ENCODE results near the gene TRIM47.

The TRIM47 gene

DNA sequence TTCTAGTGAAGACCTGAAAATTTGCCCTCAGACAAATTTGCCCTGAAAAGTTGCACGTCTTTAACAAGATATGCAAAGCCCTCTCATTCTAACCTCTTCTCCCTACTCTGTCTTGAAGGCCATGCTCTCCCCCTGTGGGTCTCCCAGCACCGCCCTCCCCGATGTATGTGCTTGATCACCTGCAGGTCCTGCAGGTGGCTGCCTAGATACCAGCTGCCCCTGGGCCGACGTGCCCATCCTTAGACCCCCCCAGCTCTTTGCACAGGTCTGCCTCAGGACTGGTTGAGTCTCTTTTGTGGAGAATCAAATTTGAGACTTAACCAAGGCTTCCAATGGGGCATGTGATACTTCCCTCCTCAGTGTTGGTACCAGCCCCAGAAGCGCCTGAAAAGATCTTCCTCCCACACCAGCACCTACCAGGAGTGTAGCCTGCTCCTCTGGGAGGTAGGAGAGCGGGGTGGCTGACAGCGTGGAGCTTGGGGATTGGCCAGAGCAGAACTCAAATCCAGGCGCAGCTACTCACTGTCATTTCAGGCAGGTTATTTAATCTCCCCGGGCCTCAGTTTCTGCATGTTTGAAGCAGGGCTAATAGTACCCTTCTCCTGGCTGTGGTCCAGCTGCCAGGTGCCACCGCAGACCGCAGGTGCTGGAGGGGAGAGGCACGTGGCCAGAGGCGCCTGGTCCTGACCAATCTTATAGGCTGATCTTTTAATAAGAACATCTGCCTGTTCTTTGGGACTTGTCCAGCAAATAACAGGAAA is 30.9 kb upstream of the TRIM47 start:
- no peak for DNase-seq

GRCh38 chr17:75908201-75908600 is 29.8 kb upstream of the TRIM47 start:
- DNase-seq, result no peak

- DNase-seq, result no peak
Observed at GRCh38 chr17:75906143-75906884, 27.9 kb upstream of the TRIM47 start.

- DNase-seq, result peak; percentile 96
Observed at GRCh38 chr17:75904749-75905521, 26.6 kb upstream of the TRIM47 start, which contains the start of gene MRPL38. Gene MRPL38, minus strand, starts transcription at chr17:75904884. Its CDS starts 9 bp downstream, at chr17:75904875.

DNA sequence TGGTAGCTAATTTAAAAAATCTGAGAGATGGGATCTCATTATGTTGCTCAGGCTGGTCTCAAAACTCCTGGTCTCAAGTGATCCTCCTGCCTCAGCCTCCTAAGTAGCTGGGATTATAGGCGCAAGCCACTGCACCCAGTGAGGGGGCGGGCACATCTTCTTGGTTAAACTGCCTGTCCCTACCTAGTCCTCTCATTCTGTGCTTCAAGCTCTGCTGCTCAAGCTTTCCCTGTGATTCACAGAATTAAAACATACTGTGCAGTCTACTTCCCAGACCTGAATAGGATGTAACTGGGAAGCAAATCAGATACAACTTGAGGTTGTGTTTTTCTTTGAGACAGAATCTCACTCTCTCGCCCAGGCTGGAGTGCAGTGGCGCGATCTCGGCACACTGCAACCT is 24.0 kb upstream of the TRIM47 start:
- no peak for DNase-seq

DNA sequence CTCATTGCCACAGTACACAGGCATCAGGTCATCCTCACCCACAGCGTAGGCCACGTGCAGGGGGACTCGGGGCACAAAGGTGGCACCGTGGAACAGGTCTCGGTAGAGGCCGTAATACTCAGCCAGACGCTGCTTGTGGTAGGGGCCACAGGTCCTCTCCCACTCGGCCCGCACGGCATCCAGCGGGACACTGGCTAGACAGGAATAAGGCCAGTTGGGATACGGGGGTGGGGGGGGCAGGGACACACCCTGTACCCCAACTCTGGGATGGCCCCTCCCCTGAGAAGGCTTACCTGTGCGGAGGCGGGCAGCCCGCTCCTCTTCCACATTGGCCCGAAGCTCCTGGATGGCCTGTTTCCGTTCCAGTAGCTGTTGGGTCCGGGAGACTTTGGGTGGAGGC is 23.3 kb upstream of the TRIM47 start:
- no peak for DNase-seq

- no peak for DNase-seq
Observed at GRCh38 chr17:75900691-75901533, 22.5 kb upstream of the TRIM47 start.

DNA sequence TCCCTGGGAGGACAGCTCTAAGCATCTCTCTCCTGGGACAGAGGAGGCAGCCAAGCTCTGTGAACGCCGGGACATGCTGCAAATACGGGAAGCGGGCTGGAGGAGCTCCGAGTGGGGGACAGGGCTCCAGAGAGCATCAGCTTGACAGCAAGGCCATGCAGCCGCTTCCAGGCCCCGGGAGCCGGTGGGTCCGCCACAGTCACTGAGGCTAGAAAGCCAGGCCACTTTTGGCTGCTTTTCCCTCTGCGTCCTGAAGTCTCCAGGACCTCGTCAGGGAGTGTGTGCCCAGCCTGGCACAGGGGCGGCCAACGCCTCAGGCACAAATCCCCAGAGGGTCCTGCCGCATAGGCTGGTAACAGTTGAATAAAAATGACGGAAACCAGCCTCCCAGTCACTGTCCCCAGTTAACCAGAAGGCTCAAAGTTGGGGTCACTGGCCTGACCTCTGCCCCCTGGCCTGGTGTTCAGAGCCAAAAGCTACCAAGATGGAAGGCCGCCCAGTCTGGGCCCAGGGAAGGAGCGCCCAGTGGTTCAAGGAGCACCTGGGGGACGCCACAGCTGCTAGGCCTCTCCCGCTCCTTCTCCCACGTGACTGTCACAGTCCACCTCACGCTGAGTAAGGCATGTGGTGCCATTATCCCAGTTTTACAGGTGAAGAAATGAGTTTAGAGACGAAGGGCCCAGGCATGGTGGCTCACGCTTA is 21.5 kb upstream of the TRIM47 start:
- DNase-seq, result no peak

DNA sequence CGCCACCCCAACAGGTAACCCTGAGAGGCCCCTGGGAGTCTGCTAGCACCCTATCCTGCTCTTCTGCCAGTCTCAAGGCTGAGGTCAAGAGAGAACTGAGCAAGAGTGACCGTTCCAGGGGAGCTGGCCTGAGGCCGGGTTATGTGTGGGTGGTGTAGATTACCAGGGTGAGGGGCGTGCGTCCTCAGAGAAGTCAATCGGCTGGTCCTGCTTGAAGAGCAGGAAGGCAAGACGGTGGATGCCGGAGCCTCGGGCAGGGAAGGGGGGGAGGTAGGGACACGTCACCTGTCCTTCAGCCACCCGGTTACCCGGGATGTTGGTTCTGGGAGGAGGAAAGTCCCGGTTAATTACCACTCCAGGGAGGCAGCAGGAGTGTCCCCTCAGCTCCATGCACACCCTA is 21.0 kb upstream of the TRIM47 start:
- DNase-seq, result no peak

DNA sequence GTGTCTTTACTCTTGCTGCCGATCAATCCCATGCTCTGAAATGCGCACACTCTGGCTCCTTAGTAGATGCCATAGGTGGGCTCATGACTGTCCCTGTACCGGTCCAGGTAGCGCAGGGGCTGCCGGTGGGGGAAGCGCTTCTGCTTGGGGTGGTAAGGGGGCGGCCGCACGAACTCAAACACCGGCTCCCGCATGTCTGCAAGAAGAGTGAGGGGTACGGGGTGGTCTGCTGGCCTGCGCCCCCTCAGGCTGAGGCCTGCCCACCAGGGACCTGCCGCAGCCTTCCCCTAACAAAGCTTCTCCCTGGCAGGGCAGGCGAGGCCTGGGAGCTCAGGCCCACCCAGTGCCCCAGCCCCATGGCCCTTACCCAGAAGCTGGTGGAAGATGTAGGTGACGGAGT is 20.4 kb upstream of the TRIM47 start:
- no peak for DNase-seq

- no peak for DNase-seq
Observed at GRCh38 chr17:75898065-75898464, 19.7 kb upstream of the TRIM47 start.

- no peak for DNase-seq
Observed at GRCh38 chr17:75897160-75898019, 19.0 kb upstream of the TRIM47 start.

DNA sequence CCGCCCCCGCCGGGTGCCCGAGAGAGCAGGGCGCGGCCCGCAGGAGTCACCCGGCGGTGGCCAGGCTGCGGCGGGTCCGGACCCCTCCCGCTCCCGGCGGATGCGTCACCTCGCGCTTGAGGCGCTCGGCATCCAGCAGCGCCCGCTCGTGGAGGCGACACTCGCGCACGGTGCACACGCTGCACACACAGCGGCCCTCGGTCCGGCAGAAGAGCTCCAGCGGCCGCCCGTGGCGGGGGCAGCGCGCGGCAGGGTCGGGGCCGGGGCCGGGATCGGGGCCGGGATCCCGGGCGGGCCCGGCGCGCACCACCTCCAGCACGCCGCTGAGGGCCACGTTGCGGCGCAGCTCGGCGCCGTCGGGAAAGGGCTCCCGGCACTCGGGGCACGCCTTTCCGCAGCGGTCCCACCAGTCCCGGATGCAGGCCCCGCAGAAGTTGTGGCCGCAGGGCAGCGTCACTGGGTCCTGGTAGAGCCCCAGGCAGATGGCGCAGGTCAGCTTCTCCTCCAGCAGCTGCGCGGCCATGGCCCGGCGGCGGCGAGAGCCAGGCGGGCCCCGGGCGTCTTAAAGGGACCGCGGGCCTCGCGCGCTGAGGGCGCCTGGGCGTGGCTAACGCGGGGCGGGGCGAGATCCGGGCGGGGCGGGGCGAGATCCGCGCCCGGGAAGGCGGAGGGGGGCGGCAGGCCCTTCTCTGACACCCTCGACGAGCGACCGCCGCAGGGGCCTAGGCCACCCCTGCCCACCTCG is 18.2 kb upstream of the TRIM47 start, which contains the start of gene TRIM65:
TSS of gene TRIM65 (minus strand) at position 537 of the 745 bp plus-strand sequence. CDS start at position 523, 14 bp downstream.
- peak; percentile 89 for DNase-seq

DNA sequence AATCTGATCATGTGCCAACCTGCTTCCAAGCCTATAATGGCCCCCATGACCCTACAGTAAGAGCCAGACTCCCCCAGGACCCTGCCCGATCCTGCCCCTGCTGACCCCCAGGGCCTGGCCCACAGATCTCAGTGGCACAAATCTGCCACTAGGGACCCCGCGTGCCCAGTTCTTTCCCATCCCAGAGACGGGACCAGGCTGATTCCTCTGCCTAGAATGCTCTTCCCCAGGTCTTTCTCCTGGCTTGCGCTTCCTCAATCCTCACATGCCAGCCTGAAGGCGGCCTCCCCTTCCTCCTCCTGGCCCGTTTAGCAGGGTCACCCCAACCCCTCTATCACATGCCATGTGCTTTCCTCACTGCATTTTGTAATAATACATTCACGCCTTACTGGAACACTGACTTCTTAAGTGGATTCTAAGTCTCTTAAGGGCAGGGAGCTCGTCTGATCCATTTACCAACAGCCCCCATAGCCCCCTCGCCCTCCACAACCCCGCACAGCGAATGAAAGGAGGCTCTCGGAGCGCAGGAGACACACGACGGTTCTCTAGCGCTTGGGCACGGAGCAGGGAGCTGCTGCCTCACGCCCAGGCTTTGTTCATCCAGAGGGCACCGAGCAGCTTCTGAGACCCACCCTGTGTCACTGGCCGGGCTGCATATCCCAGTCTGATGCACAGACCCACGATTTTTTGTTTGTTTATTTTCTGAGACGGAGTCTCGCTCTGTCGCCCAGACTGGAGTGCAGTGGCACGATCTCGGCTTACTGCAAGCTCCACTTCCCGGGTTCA is 17.2 kb upstream of the TRIM47 start:
- peak; percentile 41 for DNase-seq

GRCh38 chr17:75894049-75894733 is 15.8 kb upstream of the TRIM47 start:
- DNase-seq, result no peak

- DNase-seq, result no peak
Observed at GRCh38 chr17:75893305-75894048, 15.1 kb upstream of the TRIM47 start.

DNA sequence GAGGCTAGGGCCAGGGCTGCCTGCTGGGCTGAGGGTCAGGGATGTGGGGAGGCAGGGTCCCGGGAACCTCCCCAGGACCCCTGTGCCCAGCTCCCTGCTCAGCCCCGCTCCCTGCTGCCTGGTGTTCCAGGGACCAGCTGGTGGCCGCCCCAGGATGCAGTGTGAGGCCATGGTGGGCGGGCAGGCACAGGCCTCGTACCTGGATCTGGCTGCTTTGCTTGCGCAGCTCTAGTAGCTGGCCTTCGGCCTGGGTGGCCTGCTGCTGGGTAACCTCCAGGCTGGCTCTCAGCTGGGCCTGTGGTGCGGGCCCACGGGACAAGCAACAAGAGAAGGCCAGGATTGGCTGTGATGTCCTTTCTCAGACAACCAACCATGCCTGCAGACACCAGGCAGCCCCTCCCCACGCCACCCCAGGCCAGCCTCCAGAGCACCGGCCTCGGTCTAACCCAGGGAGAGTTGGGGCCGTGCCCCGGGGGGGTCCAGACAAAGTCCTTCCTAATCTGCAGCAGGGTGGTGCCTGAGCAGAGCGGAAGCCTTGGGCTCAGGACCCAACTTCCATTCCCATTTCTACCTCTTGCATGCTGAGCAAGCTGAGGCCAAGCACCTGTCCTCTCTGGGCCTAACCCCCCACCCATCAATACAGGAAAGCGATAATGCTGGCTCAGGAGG is 14.3 kb upstream of the TRIM47 start:
- DNase-seq, result no peak

Data from right kidney (tissue), 1 donor.